ENCODE data around the gene CRKL. TPM values are rescaled to one million over a fixed set of nuclear protein-coding genes. Genes with fewer than 3 reads are reported as not detected.
A peak's percentile ranks its signal among the peaks of the same experiment; 100 is the strongest.

CRKL gene
- total RNA-seq, 1 experiment from 2014 or later = 45.8 TPM

DNA sequence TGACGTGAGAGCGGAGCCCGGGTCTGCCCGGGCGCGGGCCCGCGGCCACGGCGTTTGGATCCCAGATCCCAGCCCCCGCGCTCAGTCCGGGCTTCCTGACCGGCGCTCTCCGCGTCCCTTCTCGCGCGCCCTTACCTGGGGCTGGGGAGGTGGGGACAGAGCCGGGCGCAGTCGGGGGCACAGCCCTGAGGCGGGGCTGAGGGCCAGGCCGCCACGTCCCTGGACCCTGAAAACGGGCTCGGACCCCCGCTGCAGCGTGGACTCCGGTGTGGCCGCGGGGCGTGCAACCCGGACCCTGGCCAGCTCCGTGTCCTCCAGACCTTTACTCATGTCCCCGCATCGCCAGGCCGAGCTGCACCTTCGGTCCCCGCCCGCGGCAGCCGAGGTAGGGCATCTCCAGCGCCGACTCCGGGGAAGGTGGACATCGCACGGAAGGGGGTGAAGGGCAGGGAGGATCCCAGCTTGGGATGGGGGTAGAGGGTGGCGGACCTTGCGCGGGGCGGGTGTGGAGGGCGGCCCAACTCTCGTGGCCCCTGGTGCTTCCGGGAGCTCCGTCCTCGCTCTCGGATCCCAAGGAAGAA, 40.0 kb downstream of the CRKL start:
- DNase-seq = peak in 1 of 2 experiments; percentile 25

DNA sequence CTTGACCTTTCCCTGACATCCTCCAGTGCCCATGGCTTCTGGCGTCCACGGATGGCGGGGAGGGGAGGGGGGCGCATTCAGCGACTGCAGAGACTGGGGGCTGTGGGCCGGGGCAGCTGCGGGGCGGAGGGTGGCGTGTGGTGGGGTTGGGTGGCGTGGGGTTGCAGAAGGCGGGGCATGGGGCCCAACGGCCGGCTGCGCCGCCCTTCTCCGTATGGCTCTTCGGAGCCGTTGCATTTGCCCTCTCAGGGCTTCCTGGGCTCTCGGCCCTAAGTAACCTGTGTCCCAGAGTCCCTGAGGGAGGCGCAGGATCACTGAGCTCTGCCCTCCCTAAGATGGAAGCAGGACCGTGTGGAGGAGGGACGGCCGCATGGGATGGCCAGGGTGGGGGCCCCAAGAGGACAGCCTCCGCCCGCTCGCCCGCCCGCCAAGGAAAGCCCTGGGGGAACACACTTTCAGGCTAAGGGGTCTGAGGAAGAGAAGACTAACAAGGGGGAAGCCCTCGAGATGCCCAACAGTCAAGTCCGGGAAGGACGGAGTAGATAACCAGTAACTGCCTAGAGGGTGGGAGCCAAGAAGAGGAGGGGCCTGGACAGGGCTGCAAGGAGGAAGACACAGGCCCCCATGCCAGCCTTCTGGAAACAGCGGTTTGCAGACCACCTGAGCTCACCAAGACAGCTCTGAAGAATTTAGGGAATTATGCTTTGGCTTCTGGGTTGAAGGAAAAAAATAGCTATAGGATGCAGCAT, 40.6 kb downstream of the CRKL start:
- H3K4me2 ChIP-seq = peak overlapping the region; percentile 71
- H4K20me1 ChIP-seq (ENCODE audit: insufficient read depth) = no peaks in the 10 kb centered on the region; the same call in 1 of the 2 replicates
- CTCF ChIA-PET = interaction anchor here (0.6 to 1.9 kb wide), 5 partner anchors 15 to 683 kb away, joined by 3 to 7 read pairs (median 4); partner anchors contain the start of gene LZTR1
- peak; percentile 49 to 57 for DNase-seq
- peaks cover 21% of the 10 kb centered on the region for H3F3A ChIP-seq (ENCODE audit: insufficient read depth, low read depth)
- 0 out of 2 replicates have a peak overlapping the region, but pooled peaks have one; percentile 57 for H3K27ac ChIP-seq
- peaks cover 15% of the 10 kb centered on the region for H3K79me2 ChIP-seq (ENCODE audit: low read depth)
- no peaks in the 10 kb centered on the region for H3K9me3 ChIP-seq (ENCODE audit: insufficient read depth, low read depth)
- peak overlapping the region; percentile 84 for H3K4me3 ChIP-seq
- no peaks in the 10 kb centered on the region for H3K9me2 ChIP-seq (ENCODE audit: insufficient read depth)
- intact Hi-C loops (cut with micrococcal nuclease; ENCODE audit: unreplicated experiment) = loop anchor here (2.0 to 5.0 kb wide), 2 partner anchors 41 to 73 kb away; partner anchors contain the start of gene CRKL
- peaks cover 9% of the 10 kb centered on the region; the same call in 1 of the 2 replicates for H3K4me1 ChIP-seq (replicated peaks; ENCODE audit: insufficient read depth)
- TSS peak; percentile 15 for BruUV-seq (replicated peaks)
- TF ChIP-seq CTCF (conservative IDR thresholded peaks at IDR 0.05) = no peak
- no peak for TF ChIP-seq EZH2 (IDR thresholded peaks at IDR 0.05; ENCODE audit: low read depth)
- POLR2A ChIA-PET (ENCODE audit: unreplicated experiment) = interaction anchor here (0.6 kb wide), 2 partner anchors 10 to 53 kb away, joined by 4 to 7 read pairs; no protein-coding TSS in a partner anchor
- H3K36me3 ChIP-seq (ENCODE audit: low read depth) = no peaks in the 10 kb centered on the region
- H3K27me3 ChIP-seq (ENCODE audit: insufficient read depth, low read depth) = no peaks in the 10 kb centered on the region
- H2AFZ ChIP-seq = peak overlapping the region; percentile 83

More for the DNA sequence above, 40.0 kb downstream of the CRKL start:
- H3K79me2 ChIP-seq (ENCODE audit: low read depth) = peaks cover 21% of the 10 kb centered on the region
- peak overlapping the region; percentile 57; the same call in 1 of the 2 replicates for H3K27ac ChIP-seq
- peak overlapping the region; percentile 83 for H2AFZ ChIP-seq
- BruUV-seq (replicated peaks) = TSS peak; percentile 34
- H3F3A ChIP-seq (ENCODE audit: insufficient read depth, low read depth) = peaks cover 25% of the 10 kb centered on the region
- no peaks in the 10 kb centered on the region for H3K9me2 ChIP-seq (ENCODE audit: insufficient read depth)
- ChIA-PET CTCF (interaction anchor here (0.6 to 1.9 kb wide), 3 partner anchors 65 to 684 kb away, joined by 3 to 5 read pairs (median 4); no protein-coding TSS in a partner anchor), POLR2A (ENCODE audit: unreplicated experiment) (interaction anchor here (0.6 kb wide), 2 partner anchors 9 to 150 kb away, joined by 6 to 7 read pairs; no protein-coding TSS in a partner anchor)
- H3K9me3 ChIP-seq (ENCODE audit: insufficient read depth, low read depth) = no peaks in the 10 kb centered on the region
- peak overlapping the region; percentile 84 for H3K4me3 ChIP-seq
- H3K4me2 ChIP-seq = peak overlapping the region; percentile 71
- no peaks in the 10 kb centered on the region for H3K27me3 ChIP-seq (ENCODE audit: insufficient read depth, low read depth)
- intact Hi-C loops (cut with micrococcal nuclease; ENCODE audit: unreplicated experiment) = loop anchor here (2.0 to 5.0 kb wide), 2 partner anchors 40 to 72 kb away; partner anchors contain the start of gene CRKL
- peaks cover 9% of the 10 kb centered on the region; the same call in 1 of the 2 replicates for H3K4me1 ChIP-seq (replicated peaks; ENCODE audit: insufficient read depth)
- H4K20me1 ChIP-seq (ENCODE audit: insufficient read depth) = no peaks in the 10 kb centered on the region; the same call in 1 of the 2 replicates
- H3K36me3 ChIP-seq (ENCODE audit: low read depth) = no peaks in the 10 kb centered on the region
- TF ChIP-seq EZH2 (IDR thresholded peaks at IDR 0.05; ENCODE audit: low read depth) (no peak), CTCF (conservative IDR thresholded peaks at IDR 0.05) (no peak)

Measured in PC-9 (cell line).